ENCODE measurements around the gene HNMT. TPM values are rescaled to one million over a fixed set of nuclear protein-coding genes. Genes with fewer than 3 reads are reported as not detected.

HNMT gene
- total and polyA plus RNA-seq, 2 of the 13 experiments (the other 11 are each of a cell fraction or from before 2014, with no cell fraction given) = 279 to 309 TPM

GRCh38 chr2:137992039-137992646 is 27.9 kb downstream of the HNMT start (continued):
- TF ChIP-seq LRRFIP1 (CRISPR knock-in tag; conservative IDR thresholded peaks at IDR 0.05) = no peak
- TF ChIP-seq TCF12 (IDR thresholded peaks at IDR 0.05) = no peak
- TF ChIP-seq TCF12 (CRISPR knock-in tag; IDR thresholded peaks at IDR 0.05) = no peak
- TF ChIP-seq, protein P1, sequence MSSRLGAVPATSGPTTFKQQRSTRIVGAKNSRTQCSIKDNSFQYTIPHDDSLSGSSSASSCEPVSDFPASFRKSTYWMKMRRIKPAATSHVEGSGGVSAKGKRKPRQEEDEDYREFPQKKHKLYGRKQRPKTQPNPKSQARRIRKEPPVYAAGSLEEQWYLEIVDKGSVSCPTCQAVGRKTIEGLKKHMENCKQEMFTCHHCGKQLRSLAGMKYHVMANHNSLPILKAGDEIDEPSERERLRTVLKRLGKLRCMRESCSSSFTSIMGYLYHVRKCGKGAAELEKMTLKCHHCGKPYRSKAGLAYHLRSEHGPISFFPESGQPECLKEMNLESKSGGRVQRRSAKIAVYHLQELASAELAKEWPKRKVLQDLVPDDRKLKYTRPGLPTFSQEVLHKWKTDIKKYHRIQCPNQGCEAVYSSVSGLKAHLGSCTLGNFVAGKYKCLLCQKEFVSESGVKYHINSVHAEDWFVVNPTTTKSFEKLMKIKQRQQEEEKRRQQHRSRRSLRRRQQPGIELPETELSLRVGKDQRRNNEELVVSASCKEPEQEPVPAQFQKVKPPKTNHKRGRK (CRISPR knock-in tag; IDR thresholded peaks at IDR 0.05) = no peak
- TF ChIP-seq POLR2AphosphoS5 (IDR thresholded peaks at IDR 0.05; ENCODE audit: low read depth, low read length) = peak; percentile 52; the same call in 1 of the 2 replicates
- TF ChIP-seq ZNF329 (CRISPR knock-in tag; IDR thresholded peaks at IDR 0.05; ENCODE audit: low read depth) = no peak
- TF ChIP-seq PAF1 (CRISPR knock-in tag; IDR thresholded peaks at IDR 0.05) = peak; percentile 93
- no peak for TF ChIP-seq GATAD2A (CRISPR knock-in tag; IDR thresholded peaks at IDR 0.05)
- TF ChIP-seq, protein P2, sequence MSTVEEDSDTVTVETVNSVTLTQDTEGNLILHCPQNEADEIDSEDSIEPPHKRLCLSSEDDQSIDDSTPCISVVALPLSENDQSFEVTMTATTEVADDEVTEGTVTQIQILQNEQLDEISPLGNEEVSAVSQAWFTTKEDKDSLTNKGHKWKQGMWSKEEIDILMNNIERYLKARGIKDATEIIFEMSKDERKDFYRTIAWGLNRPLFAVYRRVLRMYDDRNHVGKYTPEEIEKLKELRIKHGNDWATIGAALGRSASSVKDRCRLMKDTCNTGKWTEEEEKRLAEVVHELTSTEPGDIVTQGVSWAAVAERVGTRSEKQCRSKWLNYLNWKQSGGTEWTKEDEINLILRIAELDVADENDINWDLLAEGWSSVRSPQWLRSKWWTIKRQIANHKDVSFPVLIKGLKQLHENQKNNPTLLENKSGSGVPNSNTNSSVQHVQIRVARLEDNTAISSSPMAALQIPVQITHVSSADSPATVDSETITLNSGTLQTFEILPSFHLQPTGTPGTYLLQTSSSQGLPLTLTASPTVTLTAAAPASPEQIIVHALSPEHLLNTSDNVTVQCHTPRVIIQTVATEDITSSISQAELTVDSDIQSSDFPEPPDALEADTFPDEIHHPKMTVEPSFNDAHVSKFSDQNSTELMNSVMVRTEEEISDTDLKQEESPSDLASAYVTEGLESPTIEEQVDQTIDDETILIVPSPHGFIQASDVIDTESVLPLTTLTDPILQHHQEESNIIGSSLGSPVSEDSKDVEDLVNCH (CRISPR knock-in tag; IDR thresholded peaks at IDR 0.05) = no peak
- no peak for TF ChIP-seq ZNF619 (CRISPR knock-in tag; IDR thresholded peaks at IDR 0.05)
- no peak for TF ChIP-seq FOXP4 (CRISPR knock-in tag; IDR thresholded peaks at IDR 0.05)
- no peak for TF ChIP-seq MIXL1 (CRISPR knock-in tag; IDR thresholded peaks at IDR 0.05)
- TF ChIP-seq FOXC1 (CRISPR knock-in tag; IDR thresholded peaks at IDR 0.05; ENCODE audit: borderline replicate concordance) = peak; percentile 56
- TF ChIP-seq RBM22 (optimal IDR thresholded peaks at IDR 0.05; ENCODE audit: low read length) = peak; percentile 64
- no peak for TF ChIP-seq BCL6 (CRISPR knock-in tag; IDR thresholded peaks at IDR 0.05)
- no peak for TF ChIP-seq U2AF1 (optimal IDR thresholded peaks at IDR 0.05; ENCODE audit: low read depth, low read length)
- TF ChIP-seq JARID2 (CRISPR knock-in tag; IDR thresholded peaks at IDR 0.05; ENCODE audit: insufficient replicate concordance) = no peak
- TF ChIP-seq MNT (IDR thresholded peaks at IDR 0.05) = no peak
- TF ChIP-seq ZNF501 (CRISPR knock-in tag; IDR thresholded peaks at IDR 0.05) = peak; percentile 71; the same call in 1 of the 2 replicates
- TF ChIP-seq ZNF468 (CRISPR knock-in tag; IDR thresholded peaks at IDR 0.05) = no peak
- TF ChIP-seq RCOR2 (CRISPR knock-in tag; IDR thresholded peaks at IDR 0.05) = no peak
- TF ChIP-seq CENPX (CRISPR knock-in tag; IDR thresholded peaks at IDR 0.05) = no peak

All from HepG2 (cell line).